HG03342 (cell line): Measurements from ENCODE around the gene SNAPC4.

ENCODE experiments used
- ATAC-seq: cut with Tn5 transposase; IDR thresholded peaks from one replicate; pipeline ENCODE4 v1.9.1; 2021; ENCODE audit warnings: mild to moderate bottlenecking, moderate library complexity; ENCODE audit not compliant: unreplicated experiment

The SNAPC4 gene

GRCh38 chr9:136400038-136400834 is at the start of gene SNAPC4:
TSS of gene SNAPC4 (minus strand) at chr9:136400170. CDS start at chr9:136398428, 1,742 bp downstream.
- peak; percentile 70 for ATAC-seq

- ATAC-seq = no peak
Measured at GRCh38 chr9:136448655-136449054, 48.7 kb upstream of the SNAPC4 start.

- ATAC-seq = no peak
Measured at GRCh38 chr9:136447173-136447778, 47.3 kb upstream of the SNAPC4 start.

- ATAC-seq = no peak
Measured at GRCh38 chr9:136445799-136446198, 45.8 kb upstream of the SNAPC4 start.

GRCh38 chr9:136444102-136444501 is 44.1 kb upstream of the SNAPC4 start:
- ATAC-seq = no peak

GRCh38 chr9:136443687-136444086 is 43.7 kb upstream of the SNAPC4 start:
- no peak for ATAC-seq

- no peak for ATAC-seq
Measured at GRCh38 chr9:136443087-136443486, 43.1 kb upstream of the SNAPC4 start.

GRCh38 chr9:136442265-136442664 is 42.3 kb upstream of the SNAPC4 start:
- ATAC-seq = no peak

- no peak for ATAC-seq
Measured at GRCh38 chr9:136441681-136442245, 41.8 kb upstream of the SNAPC4 start.

GRCh38 chr9:136441191-136441680 is 41.3 kb upstream of the SNAPC4 start:
- no peak for ATAC-seq

GRCh38 chr9:136439481-136440408 is 39.8 kb upstream of the SNAPC4 start, which contains the start of gene INPP5E:
TSS of gene INPP5E (minus strand) at chr9:136439845. CDS start at chr9:136439419, 426 bp downstream.
- ATAC-seq = peak; percentile 61

- peak; percentile 39 for ATAC-seq
Measured at GRCh38 chr9:136438548-136439480, 38.8 kb upstream of the SNAPC4 start.

- ATAC-seq = no peak
Measured at GRCh38 chr9:136437839-136438547, 38.0 kb upstream of the SNAPC4 start.

- no peak for ATAC-seq
Measured at GRCh38 chr9:136437430-136437829, 37.5 kb upstream of the SNAPC4 start.

GRCh38 chr9:136436055-136436634 is 36.2 kb upstream of the SNAPC4 start:
- ATAC-seq = no peak

GRCh38 chr9:136434580-136435169 is 34.7 kb upstream of the SNAPC4 start:
- ATAC-seq = no peak

GRCh38 chr9:136433849-136434579 is 34.0 kb upstream of the SNAPC4 start:
- ATAC-seq = no peak
